Measurements from ENCODE around the gene PDGFC.

GRCh38 chr4:156969911-156970310 is 1.7 kb downstream of the PDGFC start:
- TF ChIP-seq CTCF (conservative IDR thresholded peaks at IDR 0.05; ENCODE audit: low read length) (no peak), EZH2phosphoT487 (IDR thresholded peaks at IDR 0.05; ENCODE audit: borderline replicate concordance, low read depth, low read length) (no peak)

All from OCI-LY7 (cell line).